GM19455 (cell line): ENCODE results near the gene TXLNA.
"Not testable (repeated sequence)": the region's sequence is repeated elsewhere in the genome, so short reads cannot be mapped to it uniquely, and the experiment has no call there.

Experiments used
- ATAC-seq: cut with Tn5 transposase; IDR thresholded peaks from one replicate; pipeline ENCODE4 v1.9.1; 2021; ENCODE audit not compliant: unreplicated experiment

Gene TXLNA

DNA sequence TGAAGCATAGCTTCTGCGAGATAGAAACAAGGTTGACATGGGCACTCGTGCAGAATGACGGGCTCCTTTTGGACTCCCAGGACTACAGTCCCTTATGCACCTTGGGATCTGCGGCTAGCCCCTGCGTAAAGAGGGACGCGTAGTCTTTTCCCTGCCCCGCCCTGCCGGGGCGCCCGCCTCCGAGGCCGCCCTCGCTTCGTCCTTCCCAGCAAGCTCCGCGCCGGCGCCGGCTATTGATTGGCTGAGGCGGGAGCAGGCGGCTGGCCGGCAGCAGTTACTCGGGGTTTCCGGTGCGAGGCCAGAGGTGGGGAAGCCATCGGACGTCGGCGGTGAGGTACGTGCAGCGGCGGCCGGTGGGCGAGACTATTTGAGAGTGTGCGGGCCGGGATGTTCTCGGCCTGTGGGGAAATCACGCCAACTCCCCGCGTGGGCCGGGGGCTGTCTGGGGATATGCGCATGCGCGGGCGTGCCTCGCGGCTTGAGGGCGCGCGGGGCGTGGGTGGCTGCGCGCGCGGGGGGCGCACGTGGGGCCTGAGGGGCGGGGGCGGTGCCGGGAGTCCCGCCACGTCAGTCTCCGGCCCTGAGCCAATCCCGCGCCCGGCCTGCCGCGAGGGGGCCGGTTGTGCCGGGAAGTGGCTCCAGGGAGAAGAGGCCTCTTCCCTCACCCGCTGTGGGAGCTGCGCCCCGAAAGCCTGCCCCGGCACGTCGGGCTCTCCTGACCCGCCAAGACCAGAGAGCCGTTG, at the start of gene TXLNA:
Gene TXLNA, plus strand, starts transcription at position 233 of the 743 bp plus-strand sequence. CDS start 671 bp downstream, outside the sequence.
- ATAC-seq: peak; percentile 82

DNA sequence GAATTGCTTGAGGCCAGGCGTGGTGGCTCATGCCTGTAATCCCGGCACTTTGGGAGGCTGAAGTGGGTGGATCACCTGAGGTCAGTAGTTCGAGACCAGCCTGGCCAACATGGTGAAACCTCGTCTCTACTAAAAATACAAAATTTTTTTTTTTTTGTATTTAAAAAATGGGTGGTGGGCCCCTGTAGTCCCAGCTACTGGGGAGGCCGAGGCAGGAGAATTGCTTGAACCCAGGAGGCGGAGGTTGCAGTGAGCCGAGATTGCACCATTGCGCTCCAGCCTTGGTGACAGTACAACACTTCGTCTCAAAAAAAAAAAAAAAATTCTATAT, 45.6 kb upstream of the TXLNA start:
- ATAC-seq: not testable (repeated sequence)

DNA sequence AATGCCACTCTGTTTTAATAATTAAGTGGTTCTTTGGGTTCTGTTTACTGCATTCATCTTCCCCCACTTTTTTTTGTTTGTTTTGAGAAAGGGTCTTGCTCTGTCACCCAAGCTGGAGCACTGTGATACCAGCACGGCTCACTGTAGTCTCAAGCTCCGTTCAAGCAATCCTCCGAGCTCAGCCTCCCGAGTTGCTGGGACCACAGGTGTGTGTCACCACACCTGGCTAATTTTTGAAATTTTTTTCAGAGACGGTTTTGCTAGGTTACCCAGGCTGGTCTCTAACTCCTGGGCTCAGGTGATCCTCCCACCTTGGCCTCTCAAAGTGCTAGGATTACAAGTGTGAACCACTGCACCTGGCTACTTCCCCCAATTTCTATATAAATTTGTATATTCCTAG, 42.4 kb upstream of the TXLNA start:
- no peak for ATAC-seq

DNA sequence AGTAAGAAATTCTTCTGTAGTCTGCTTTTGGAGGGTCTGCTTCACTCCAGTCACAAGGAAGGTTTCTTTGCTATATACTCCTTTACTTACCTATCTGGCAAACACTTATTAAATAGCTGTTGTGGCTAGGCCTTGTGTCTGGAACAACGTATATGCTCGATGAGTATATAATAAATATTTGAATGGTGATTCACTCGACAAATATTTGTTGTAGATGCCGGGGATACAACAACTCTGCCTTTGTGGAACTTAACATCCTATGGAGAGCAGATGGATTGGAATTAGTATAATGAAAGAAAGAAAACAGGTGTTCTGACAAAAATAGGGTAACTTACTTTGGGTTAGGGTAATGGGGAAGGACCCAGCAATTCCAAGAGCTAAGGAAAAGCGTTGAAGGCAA, 40.5 kb upstream of the TXLNA start:
- no peak for ATAC-seq

DNA sequence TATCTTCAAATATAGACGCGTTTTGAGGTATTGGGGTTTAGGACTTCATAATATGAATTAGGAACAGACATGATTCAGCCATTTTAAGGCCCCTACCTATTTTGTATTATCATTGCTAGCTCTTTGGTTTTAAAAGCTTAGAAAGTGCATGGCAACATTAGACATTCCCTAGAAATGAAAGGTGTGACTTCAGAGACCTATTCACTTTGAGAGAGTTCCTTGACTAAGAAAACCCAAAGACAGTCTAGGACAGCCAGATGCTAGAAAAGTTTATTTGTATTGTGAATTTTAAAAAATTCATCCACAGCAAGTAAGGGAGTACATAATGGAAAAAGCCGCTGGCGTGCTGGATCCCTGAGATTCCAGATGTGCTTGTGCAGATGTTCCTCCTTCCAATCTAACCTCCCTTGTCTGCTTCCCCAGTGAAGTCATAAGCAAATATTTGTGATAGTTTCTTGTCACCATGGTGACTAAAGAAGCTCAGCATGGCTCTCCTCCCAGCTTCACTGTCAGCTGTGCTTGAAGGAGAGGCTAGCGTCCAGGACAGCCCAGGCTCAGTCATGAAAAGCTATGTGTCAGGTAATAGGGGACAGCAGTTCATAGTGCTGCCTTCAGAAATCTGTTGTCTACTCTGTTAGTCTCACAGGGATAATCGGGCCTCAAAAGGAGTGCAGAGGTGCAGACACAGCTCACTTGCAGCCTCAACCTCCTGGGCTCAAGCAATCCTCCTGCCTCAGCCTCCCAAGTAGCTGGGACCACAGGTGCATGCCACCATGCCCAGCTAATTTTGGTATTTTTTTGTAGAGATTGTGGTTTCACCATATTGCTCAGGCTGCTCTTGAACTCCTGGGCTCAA, 36.8 kb upstream of the TXLNA start:
- no peak for ATAC-seq

DNA sequence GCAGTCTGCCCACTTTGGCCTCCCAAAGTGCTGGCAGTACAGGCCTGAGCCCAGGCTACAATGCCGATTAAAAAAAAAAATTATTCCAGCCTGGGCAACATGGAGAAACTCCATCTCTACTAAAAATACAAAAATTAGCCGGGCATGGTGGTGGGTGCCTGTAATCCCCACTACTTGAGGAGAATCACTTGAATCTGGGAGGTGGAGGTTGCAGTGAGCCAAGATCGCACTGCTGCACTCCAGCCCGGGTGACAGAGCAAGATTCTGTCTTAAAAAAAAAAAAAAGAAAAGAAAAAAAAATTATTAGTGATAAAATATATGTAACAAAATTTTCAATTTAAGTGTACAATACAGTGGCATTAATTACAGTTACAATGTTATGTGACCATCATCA, 36.2 kb upstream of the TXLNA start:
- not testable (repeated sequence) for ATAC-seq

DNA sequence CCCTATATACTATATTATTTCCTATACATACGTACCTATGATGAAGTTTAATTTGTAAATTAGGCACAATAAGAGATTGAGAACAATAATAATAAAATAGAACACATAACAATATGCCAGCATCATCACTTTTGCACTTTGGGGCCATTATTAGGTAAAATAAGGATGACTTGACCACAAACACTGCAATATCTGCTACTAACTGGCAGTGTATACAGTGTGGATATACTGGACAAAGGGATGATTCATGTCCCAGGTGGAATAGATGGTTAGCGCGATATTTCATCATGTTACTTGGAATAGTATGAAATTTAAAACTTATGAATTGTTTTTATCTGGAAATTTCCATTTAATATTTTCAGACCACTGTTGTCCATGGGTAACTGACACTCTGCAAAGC, 35.4 kb upstream of the TXLNA start:
- no peak for ATAC-seq

DNA sequence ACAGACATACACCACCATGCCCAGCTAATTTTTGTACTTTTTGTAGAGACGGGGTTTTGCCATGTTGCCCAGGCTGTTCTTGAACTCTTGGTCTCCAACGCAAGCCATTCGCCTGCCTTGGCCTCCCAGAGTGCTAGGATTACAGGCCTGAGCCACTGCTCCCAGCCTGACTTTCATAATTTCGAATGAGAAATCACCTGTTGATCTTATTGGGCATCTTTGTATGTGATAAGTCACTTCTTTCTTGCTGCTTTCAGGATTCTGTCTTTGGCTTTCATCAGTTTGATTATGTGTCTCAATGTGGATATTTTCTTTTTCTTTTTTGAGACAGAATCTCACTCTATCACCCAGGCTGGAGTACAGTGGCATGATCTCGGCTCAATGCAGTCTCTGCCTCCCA, 31.7 kb upstream of the TXLNA start:
- not testable (repeated sequence) for ATAC-seq

DNA sequence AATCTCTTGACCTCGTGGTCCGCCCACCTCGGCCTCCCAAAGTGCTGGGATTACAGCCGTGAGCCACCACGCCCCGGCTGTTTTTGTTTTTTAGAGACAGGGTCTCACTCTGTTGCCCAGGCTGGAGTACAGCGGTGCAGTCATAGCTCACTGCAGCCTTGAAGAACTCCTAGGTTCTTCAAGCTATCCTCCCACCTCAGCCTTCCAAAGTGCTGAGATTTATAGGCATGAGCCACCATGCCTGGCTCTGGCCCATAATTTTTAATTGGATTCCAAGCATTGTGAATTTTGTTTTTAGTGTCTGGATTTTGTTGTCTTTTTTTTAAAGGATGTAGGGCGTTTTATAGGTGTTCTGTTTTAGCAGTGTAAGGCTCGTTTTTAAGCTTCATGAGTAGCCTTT, 28.6 kb upstream of the TXLNA start:
- no peak for ATAC-seq

DNA sequence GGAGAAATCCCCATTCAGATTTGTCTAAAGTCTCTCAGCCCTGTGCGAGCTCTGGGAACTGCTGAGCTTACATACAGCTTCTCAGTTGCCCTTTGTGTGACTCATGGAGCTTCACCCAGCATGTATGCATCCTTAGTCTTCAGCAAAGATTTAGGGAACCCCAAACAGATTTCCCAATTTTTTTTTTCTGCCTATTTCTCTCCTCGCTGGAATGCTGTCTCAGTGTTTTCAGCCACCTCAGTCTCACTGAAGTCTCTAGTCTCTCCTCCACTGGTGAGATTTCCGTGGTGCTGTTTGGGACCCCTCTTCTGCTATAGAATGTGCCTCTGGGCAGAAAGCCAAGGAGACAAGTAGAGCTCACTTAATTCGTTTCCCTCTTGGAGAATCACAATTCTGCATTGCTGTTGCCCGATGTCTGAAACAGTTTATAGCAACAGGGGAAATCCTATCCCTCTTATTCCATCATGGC, 28.1 kb upstream of the TXLNA start:
- ATAC-seq: no peak

DNA sequence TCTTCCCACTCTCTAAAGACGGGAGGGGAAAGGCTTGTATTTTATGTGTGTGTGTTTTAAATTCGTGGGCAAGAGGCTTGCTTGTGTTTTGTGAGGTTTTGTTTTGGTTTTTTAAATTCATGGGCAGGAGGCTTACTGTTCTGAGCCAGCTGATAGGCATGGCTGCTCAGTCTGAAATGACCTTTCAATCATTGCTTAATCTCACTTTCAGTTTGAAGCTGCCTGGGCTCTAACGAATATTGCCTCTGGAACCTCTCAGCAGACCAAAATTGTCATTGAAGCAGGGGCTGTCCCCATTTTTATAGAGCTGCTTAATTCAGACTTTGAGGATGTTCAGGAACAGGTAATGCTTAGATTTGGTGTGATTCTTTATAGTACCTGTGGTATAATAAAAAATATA, 20.3 kb upstream of the TXLNA start:
- ATAC-seq: no peak

DNA sequence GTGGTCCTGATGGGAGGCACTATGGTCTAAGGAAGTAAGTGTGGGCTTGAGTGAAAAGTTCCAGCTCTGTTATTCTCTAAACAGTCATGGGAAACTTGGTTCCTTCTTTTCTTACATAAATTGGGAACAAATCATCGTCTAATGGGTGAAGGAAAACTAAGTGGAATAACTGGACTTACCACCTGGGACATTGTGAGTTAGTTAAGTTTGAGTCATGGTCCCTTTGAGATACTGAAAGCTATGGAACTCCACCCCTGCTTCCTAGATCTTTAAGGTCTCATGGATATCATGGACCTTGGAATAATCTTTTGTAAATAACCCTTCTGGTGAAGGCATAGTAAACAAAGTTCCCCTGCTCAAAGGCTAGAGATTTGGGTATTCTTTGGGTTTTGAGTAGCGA, 16.1 kb upstream of the TXLNA start:
- ATAC-seq: no peak

DNA sequence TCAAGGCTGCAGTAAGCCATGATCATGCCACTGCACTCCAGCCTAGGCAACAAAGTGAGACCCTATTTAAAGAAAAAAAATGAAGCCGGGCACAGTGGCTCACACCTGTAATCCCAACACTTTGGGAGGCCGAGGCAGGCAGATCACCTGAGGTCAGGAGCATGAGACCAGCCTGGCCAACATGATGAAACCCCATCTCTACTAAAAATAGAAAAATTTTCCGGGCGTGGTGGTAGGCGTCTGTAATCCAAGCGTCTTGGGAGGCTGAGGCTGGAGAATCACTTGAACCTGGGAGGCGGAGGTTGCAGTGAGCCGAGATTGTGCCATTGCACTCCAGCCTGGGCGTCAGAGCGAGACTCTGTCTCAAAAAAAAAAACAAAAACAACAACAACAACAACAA, 13.8 kb upstream of the TXLNA start:
- ATAC-seq: not testable (repeated sequence)

DNA sequence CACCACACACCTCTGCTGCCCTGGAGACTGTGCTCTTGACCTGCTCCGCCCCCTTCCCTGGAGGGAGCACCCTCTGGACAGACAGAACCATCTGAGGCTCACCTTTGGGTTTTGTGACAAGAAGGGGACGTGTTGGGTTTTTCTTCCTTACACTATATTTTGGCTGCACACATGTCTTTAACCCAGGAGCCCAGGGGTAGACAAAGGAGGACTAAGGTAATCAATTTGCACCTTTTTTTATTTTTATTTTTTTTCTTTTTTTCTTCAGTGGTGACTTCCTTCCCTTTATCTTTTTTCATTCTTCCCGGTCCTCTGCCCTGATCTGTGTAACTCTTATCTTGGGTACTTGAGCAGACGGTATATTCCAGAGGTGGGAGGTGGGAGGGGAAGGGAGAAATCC, 8.5 kb upstream of the TXLNA start:
- no peak for ATAC-seq

DNA sequence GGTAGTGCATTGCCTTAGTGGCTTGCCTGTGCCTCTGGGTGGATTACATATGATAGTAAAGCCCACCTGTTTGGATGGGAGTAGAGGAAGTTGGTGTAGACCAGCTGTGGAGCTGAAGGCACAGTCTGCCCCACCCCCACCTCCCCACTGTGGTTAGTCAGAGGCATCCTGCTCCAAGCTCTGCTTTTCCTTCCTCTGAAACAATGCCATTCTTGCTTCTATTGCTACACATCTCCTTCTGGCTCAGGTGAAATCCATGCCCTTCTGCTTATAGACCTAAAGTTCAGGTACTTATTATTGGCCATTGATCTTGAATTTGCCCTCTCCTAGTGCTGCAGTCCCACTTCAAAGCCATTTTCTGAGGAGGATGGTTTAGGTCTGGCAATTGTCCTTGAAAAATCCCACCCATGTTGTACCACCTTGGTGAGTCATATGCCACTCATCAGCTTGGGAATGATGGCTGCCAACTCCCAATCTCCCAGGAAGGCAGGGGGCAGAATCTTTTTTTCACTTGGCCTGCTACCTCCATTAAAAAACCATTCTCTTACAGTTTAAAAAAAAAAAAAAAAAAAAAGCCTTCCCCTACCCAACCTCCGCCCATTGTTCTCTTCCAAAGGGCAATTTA, 6.7 kb upstream of the TXLNA start:
- no peak for ATAC-seq

DNA sequence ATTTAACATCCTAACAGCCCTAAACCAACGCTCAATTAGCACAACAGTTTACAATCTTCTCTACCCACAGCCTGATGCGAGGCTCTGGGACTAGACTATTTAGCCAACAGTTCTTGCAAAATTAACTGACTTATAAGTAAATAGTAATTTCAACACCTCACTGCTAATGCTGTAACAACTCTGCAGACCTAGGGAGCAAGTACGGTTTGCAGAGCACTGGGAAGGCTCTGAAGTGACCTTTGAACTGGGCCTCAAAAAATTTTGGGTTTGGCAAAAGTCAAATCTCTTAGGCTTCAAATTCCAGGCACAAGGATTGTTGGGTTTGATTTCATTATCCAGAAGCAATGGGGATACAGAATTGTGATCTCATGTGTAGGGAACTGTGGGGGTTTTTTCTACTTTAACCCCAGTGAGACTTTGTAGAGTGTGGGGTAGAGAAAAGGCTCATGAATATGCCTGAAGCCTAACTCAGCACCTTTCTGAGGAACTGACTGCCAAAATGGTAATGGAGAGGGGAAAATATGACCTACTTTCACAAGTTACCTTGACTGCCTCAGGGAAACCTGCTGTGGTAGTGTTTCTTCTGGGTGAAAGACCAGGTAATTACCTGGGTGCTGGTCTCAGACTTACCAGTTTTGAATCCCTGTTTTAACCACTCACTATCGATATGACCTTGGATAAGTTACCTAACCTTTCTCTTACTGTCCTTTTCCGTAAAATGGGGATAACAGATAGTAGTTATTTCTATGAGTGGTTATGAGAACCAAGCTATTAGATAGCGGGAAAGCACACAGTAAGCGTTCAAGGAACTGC, 889 bp upstream of the TXLNA start:
- no peak for ATAC-seq

DNA sequence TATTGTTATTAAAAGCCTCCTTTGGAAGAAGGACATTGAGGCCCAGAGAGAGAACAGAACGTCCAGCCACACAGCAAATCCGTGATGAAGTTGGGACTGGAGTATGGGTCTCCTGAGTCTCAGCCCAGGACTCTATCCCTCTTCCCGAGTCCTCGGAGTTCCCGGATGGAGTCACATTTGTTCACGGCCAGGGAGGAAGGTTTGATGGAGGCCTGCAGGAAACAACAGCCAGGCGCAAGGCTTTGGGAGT, 357 bp upstream of the TXLNA start:
- ATAC-seq: peak; percentile 10

DNA sequence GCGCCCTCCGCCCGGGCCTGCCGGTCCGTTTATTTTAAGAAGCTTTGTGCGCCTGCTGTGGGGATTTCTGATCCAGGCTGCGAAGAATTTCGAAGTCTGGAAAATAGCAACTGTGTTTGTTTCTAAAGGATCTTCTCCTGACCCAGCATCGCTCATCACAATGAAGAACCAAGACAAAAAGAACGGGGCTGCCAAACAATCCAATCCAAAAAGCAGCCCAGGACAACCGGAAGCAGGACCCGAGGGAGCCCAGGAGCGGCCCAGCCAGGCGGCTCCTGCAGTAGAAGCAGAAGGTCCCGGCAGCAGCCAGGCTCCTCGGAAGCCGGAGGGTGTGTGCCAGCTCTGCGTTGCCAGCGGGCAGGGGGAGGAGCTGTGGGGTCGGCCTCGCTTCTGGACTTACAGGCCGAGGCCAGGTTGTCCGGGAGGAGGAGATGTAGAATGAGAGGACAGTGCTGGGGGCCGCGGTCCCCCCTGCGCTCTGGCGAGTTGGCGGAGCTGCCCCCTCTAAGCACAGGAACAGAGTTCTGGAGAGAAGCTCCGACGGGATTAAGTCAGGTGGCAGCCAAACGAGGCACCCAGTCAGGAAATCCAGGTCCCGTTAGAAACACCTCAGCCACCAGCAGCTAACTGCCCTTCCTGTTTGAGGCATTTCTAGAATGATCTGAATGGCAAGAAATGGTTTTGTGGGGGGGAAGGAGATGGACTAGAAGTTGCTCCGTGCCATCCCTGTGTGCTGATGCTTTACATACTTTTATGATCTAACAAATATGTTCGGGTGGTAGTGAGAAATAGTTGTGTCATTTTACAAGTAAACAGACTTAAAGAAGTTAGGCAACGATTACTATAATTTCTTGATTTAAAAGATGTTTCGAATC, 948 bp downstream of the TXLNA start:
- ATAC-seq: peak; percentile 23

DNA sequence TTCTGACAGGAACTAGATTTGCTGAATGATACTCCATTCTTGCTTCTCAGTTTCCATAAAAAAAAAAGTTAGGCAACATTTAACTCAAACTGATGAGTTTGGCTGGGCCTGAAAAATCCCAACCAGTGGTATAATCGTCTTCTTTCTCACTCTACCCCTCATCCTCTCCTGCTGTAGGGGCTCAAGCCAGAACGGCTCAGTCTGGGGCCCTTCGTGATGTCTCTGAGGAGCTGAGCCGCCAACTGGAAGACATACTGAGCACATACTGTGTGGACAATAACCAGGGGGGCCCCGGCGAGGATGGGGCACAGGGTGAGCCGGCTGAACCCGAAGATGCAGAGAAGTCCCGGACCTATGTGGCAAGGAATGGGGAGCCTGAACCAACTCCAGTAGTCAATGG, 1.6 kb downstream of the TXLNA start:
- no peak for ATAC-seq

DNA sequence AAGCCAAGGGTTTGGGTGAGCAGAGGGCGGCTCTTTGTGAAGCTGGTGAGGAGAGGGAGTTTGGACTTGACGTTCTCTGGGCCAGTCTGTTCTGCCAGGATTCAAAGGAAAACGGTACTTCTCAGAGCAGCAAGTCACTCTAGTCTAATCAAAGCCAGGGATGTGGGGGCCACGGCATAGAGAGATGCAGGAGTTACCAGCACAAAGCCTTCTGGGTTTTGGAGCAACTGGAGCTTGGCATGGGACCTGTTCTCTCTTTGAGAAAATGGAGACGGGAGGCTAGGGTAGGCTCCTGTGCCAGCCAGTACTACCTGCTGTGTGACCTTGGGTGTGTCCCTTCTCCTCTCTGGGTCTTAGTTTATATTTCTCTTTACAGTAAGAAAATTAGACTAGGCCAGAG, 2.1 kb downstream of the TXLNA start:
- no peak for ATAC-seq
